Parathyroid adenoma (tissue), 2 donors: ENCODE data around the gene TMEM270.
A peak's percentile ranks its signal among the peaks of the same experiment; 100 is the strongest.

Experiments used
- H2AFZ ChIP-seq: fragments of 300-600 bp; sonication (generic); one replicate; pipeline ENCODE4 v1.7.0; 2017; ENCODE audit warnings: antibody characterized with exemption, mild to moderate bottlenecking
- H3K27ac ChIP-seq: fragments of 300-600 bp; sonication (generic); one replicate; pipeline ENCODE4 v1.7.0; 2017
- H3K27me3 ChIP-seq: fragments of 300-600 bp; sonication (generic); one replicate; pipeline ENCODE4 v1.7.0; 2017; ENCODE audit warnings: low read length; ENCODE audit not compliant: control insufficient read depth, insufficient read depth
- H3K36me3 ChIP-seq: fragments of 300-600 bp; sonication (generic); one replicate; pipeline ENCODE4 v1.7.0; 2017; ENCODE audit warnings: low read length; ENCODE audit not compliant: control insufficient read depth, insufficient read depth
- H3K4me1 ChIP-seq: fragments of 300-600 bp; sonication (generic); one replicate; pipeline ENCODE4 v1.7.0; 2017; ENCODE audit warnings: control low read depth
- H3K4me2 ChIP-seq: fragments of 300-600 bp; sonication (generic); one replicate; pipeline ENCODE4 v1.7.0; 2017; ENCODE audit warnings: low read length
- H3K4me3 ChIP-seq: fragments of 300-600 bp; sonication (generic); one replicate; pipeline ENCODE4 v1.7.0; 2017; ENCODE audit warnings: low read depth, low read length
- H3K79me2 ChIP-seq: fragments of 300-600 bp; sonication (generic); one replicate; pipeline ENCODE4 v1.7.0; 2017; ENCODE audit warnings: control low read depth
- H3K9ac ChIP-seq: fragments of 300-600 bp; sonication (generic); one replicate; pipeline ENCODE4 v1.7.0; 2017; ENCODE audit warnings: mild to moderate bottlenecking
- H3K9me3 ChIP-seq: fragments of 300-600 bp; sonication (generic); one replicate; pipeline ENCODE4 v1.7.0; 2017; ENCODE audit warnings: low read length; ENCODE audit not compliant: control insufficient read depth
- CTCF ChIP-seq: fragments of 300-600 bp; sonication (generic); IDR thresholded peaks from one replicate; pipeline ENCODE4 v1.7.0; 2017; ENCODE audit warnings: antibody characterized with exemption, mild to moderate bottlenecking
- donor health status: primary hyperparathyroidism.

Gene TMEM270

GRCh38 chr7:73885433-73885974, 24.5 kb downstream of the TMEM270 start:
- TF ChIP-seq CTCF: no peak
- no peaks in the 10 kb centered on the region for H3K9me3 ChIP-seq
- no peaks in the 10 kb centered on the region for H3K79me2 ChIP-seq
- H3K27me3 ChIP-seq: no peaks in the 10 kb centered on the region
- H3K36me3 ChIP-seq: no peaks in the 10 kb centered on the region
- H3K27ac ChIP-seq: no peak overlapping the region
- no peaks in the 10 kb centered on the region for H3K4me1 ChIP-seq
- H3K4me2 ChIP-seq: no peak overlapping the region
- no peak overlapping the region for H3K4me3 ChIP-seq
- no peak overlapping the region for H2AFZ ChIP-seq
- H3K9ac ChIP-seq: no peak overlapping the region

GRCh38 chr7:73885975-73886798, 25.2 kb downstream of the TMEM270 start:
- Histone ChIP-seq H3K9ac (no peak overlapping the region), H3K4me3 (no peak overlapping the region), H3K4me2 (no peak overlapping the region), H3K79me2 (no peaks in the 10 kb centered on the region), H3K27me3 (no peaks in the 10 kb centered on the region), H3K9me3 (no peaks in the 10 kb centered on the region), H3K4me1 (no peaks in the 10 kb centered on the region), H2AFZ (peak overlapping the region; percentile 28), H3K36me3 (no peaks in the 10 kb centered on the region), H3K27ac (peak overlapping the region; percentile 29)
- no peak for TF ChIP-seq CTCF

GRCh38 chr7:73887762-73888161, 26.8 kb downstream of the TMEM270 start:
- no peaks in the 10 kb centered on the region for H3K36me3 ChIP-seq
- TF ChIP-seq CTCF: no peak
- H3K9ac ChIP-seq: no peak overlapping the region
- no peak overlapping the region for H2AFZ ChIP-seq
- H3K4me1 ChIP-seq: no peaks in the 10 kb centered on the region
- H3K4me3 ChIP-seq: no peak overlapping the region
- H3K79me2 ChIP-seq: no peaks in the 10 kb centered on the region
- no peak overlapping the region for H3K27ac ChIP-seq
- H3K4me2 ChIP-seq: no peak overlapping the region
- H3K9me3 ChIP-seq: no peaks in the 10 kb centered on the region
- H3K27me3 ChIP-seq: no peaks in the 10 kb centered on the region

GRCh38 chr7:73888959-73889358, 28.0 kb downstream of the TMEM270 start:
- Histone ChIP-seq H3K9me3 (no peaks in the 10 kb centered on the region), H3K4me2 (no peak overlapping the region), H2AFZ (no peak overlapping the region), H3K9ac (no peak overlapping the region), H3K27ac (no peak overlapping the region), H3K4me1 (no peaks in the 10 kb centered on the region), H3K4me3 (no peak overlapping the region), H3K27me3 (no peaks in the 10 kb centered on the region), H3K36me3 (no peaks in the 10 kb centered on the region), H3K79me2 (no peaks in the 10 kb centered on the region)
- no peak for TF ChIP-seq CTCF
